Muscle layer of duodenum (tissue), 2 donors: ENCODE measurements around the gene SPOCK3.
A peak's percentile ranks its signal among the peaks of the same experiment; 100 is the strongest.
"Not testable (repeated sequence)": the region's sequence is repeated elsewhere in the genome, so short reads cannot be mapped to it uniquely, and the experiment has no call there.

Source experiments
- H3K27ac ChIP-seq: one replicate; pipeline ENCODE4 v1.7.0; 2013; ENCODE audit warnings: mild to moderate bottlenecking, low read length
- H3K27me3 ChIP-seq: one replicate; pipeline ENCODE4 v1.7.0; 2013; ENCODE audit warnings: low read depth, mild to moderate bottlenecking, control low read depth, low read length
- H3K36me3 ChIP-seq, 2 donors: one replicate each; pipeline ENCODE4 v1.7.0; 2013; ENCODE audit warnings: low read length in 2 of 2, control low read depth in 1 of 2, mild to moderate bottlenecking in 1 of 2; ENCODE audit not compliant: insufficient read depth in 2 of 2, control insufficient read depth in 1 of 2
- H3K4me1 ChIP-seq, 2 donors: one replicate each; pipeline ENCODE4 v1.7.0; 2013; ENCODE audit warnings: low read length in 2 of 2, mild to moderate bottlenecking in 2 of 2, control low read depth in 1 of 2, moderate library complexity in 1 of 2; ENCODE audit not compliant: insufficient read depth in 2 of 2, control insufficient read depth in 1 of 2
- H3K4me3 ChIP-seq, 2 donors: one replicate each; pipeline ENCODE4 v1.7.0; 2013; ENCODE audit warnings: low read length in 2 of 2, low read depth in 1 of 2, mild to moderate bottlenecking in 1 of 2
- H3K9me3 ChIP-seq, 2 donors: one replicate each; pipeline ENCODE4 v1.7.0; 2013; ENCODE audit warnings: low read length in 2 of 2, control low read depth in 1 of 2, mild to moderate bottlenecking in 1 of 2; ENCODE audit not compliant: control insufficient read depth in 1 of 2
- donor health status: healthy.

SPOCK3 gene

DNA sequence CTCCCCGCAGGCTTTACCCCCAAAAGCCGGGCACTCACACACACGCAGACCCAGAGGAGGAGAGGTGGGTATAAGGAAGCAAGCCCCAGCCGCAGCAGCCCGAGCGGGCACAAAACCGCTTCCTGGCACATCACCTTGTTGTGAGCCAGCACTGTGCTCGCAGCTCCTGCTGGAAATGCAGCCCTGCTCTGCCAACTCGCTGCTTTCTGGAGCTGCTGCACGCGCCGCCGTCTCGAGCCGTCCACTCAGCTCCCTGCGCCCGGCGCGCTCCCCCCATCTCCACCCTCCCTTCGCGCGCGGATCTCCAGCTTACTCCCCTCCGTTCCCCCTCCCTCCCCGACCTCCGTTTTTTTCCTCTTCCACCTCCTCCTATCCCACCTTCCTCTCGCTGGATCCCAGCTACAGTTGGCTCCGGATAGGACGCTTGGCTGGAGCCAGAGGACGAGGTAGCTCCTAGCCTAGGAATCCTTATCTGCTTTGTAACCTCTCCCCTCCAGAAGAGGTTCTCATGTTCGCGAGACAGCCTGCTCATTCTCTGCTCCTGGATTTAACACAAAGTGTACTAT is at the start of gene SPOCK3:
Gene SPOCK3 (minus strand): TSS at position 179 of the 566 bp plus-strand sequence.
- no peak within 1 kb of the TSS for H3K27ac ChIP-seq
- no peaks in the 10 kb centered on the region for H3K36me3 ChIP-seq
- peaks cover 0 to 14% of the 10 kb centered on the region in 2 donors for H3K4me1 ChIP-seq
- H3K27me3 ChIP-seq = peaks cover 5% of the 10 kb centered on the region
- no peaks in the 10 kb centered on the region for H3K9me3 ChIP-seq
- H3K4me3 ChIP-seq = peak within 1 kb of the TSS; percentile 42 to 70

DNA sequence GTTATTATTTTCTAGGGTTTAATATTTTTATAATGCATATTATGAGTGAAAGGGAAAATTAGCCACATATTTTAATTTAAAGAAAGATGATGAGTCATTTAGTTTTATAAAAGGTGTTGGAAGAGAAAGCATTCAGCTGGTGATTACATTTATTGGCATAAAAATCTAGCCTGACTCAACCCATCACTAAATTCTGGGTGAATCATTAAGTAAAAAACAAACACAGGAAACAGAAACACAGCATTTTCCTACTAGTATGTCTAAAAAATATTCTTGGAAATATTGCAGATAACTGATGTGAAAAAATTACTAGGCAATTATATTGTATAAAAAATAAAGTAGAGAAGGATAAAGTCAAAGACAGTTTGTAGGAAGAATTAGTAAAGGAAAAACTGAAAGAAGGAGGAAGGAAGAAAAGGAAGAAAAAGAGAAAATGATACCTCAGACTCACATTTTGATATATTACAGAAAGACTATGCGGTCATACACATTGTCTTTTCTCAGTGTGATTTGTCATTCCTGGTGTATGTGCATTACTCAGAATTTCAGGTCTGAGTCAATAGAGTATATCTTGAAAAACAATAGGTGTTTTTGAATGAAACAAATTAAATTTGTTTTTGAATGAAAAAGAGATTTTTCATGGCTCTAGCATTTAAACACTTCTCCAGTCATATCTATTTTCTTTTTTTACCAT is 48.0 kb upstream of the SPOCK3 start:
- peaks cover 0 to 3% of the 10 kb centered on the region in 2 donors for H3K9me3 ChIP-seq
- no peaks in the 10 kb centered on the region for H3K36me3 ChIP-seq
- H3K27me3 ChIP-seq = no peaks in the 10 kb centered on the region
- H3K4me1 ChIP-seq = no peaks in the 10 kb centered on the region
- no peak overlapping the region for H3K27ac ChIP-seq
- H3K4me3 ChIP-seq = no peak overlapping the region

DNA sequence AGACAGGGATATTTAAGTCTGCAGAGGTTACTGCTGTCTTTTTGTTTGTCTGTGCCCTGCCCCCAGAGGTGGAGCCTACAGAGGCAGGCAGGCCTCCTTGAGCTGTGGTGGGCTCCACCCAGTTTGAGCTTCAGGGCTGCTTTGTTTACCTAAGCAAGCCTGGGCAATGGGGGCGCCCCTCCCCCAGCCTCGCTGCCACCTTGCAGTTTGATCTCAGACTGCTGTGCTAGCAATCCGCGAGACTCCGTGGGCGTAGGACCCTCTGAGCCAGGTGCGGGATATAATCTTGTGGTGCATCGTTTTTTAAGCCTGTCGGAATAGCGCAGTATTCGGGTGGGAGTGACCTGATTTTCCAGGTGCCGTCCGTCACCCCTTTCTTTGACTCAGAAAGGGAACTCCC is 47.3 kb upstream of the SPOCK3 start:
- not testable (repeated sequence) for H3K4me3 ChIP-seq, H3K27me3 ChIP-seq, H3K4me1 ChIP-seq, H3K27ac ChIP-seq, H3K36me3 ChIP-seq, H3K9me3 ChIP-seq

DNA sequence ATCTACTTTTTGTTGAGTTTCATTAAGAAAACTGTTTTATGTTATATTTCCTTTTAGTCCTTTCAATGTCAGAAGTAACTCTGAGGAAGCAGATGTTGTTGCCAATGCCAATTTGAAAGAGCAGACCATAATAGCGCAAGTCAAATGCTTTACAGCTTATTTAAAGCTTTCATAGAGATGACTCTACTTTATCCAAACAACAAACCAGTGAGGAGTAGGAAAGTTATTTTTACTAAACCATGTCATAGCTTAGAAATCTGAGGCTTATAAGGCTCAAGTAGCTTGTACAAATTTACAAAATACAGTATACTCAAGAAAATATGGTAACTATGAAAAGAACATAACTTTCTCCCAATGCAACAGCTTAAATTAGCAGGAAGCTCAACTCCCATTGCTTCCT is 40.1 kb upstream of the SPOCK3 start:
- Histone ChIP-seq H3K36me3 (no peaks in the 10 kb centered on the region), H3K4me1 (no peaks in the 10 kb centered on the region), H3K9me3 (no peaks in the 10 kb centered on the region), H3K4me3 (no peak overlapping the region), H3K27ac (no peak overlapping the region), H3K27me3 (no peaks in the 10 kb centered on the region)

DNA sequence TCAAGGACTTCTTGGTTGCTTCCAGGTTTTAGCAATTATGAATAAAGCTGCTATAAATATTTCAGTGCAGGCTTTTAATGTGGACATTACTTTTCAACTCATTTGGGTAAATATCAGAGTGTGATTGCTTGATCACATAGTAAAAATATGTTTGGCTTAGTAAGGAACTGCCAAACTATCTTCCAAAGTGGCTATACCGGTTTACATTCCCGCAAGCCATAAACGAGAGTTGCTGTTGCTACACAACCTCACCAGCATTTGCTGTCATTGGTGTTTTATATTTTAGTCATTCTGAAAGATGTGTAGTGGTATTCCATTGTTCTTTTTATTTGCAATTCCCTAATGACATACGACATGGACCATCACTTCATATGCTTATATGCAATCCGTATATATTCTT is 30.9 kb upstream of the SPOCK3 start:
- no peaks in the 10 kb centered on the region for H3K4me1 ChIP-seq
- no peaks in the 10 kb centered on the region for H3K36me3 ChIP-seq
- H3K27me3 ChIP-seq = no peaks in the 10 kb centered on the region
- no peaks in the 10 kb centered on the region for H3K9me3 ChIP-seq
- H3K27ac ChIP-seq = no peak overlapping the region
- H3K4me3 ChIP-seq = no peak overlapping the region

DNA sequence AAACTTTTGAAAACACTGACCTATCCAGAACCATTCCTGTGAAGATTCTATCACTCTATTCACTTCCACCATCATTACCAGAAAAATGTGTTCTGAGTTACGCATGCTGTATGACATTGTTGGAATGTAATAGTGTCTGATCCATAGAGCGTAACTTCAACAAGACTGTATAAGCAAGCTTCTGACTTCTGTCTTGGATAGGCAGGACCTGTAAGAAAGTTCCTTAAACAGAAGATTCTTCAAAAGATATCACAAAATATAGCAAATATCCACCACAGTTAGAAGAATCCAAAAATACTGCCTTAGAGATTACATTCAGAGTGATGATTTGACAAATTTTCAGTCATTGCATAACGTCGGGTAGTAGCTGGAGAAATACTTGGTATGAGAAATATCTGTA is 14.0 kb upstream of the SPOCK3 start:
- Histone ChIP-seq H3K36me3 (no peaks in the 10 kb centered on the region), H3K9me3 (peaks cover 0 to 2% of the 10 kb centered on the region in 2 donors), H3K27me3 (no peaks in the 10 kb centered on the region), H3K4me1 (no peaks in the 10 kb centered on the region), H3K27ac (no peak overlapping the region), H3K4me3 (no peak overlapping the region)

DNA sequence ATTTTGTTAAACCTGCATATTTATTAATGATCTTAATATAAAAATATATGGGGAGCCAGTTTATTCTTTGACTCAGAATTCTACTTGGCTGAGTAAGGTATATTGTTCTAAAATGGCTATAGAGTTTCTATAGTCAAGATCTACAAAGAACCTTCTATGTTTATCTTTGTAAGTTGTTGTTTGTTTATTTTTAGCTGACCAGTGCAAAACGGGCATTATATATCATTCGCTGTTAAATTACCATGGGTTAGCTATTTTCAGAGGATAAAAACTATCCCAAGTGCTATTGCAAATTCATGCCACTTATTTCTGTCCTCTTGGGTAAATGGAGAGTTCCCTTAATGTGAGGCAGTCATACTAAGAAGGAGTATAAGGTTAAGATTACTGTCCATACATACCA is 5.3 kb upstream of the SPOCK3 start:
- H3K9me3 ChIP-seq = peaks cover 0 to 4% of the 10 kb centered on the region in 2 donors

DNA sequence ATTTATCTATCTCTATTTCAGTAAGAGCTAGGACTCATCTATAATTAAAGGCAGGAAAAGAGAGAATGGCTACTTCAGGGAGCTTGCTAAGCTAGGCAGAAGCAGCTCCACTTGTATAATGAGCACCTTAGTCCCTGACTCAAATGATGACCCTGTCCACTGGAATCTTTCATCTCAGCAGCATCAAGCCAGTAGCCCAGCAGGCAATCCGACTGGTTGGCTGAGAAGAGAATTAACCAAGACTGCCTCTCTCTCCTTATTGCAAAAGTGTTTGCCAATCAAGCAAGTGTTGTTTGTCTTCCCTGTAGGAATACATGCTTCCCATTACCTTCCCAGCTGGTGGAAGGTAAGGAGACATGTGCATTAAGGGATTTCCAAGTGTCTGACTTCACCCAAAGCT is 3.9 kb upstream of the SPOCK3 start:
- Histone ChIP-seq H3K36me3 (no peaks in the 10 kb centered on the region), H3K9me3 (peaks cover 0 to 3% of the 10 kb centered on the region in 2 donors), H3K27me3 (peaks cover 4% of the 10 kb centered on the region), H3K4me1 (peaks cover 0 to 14% of the 10 kb centered on the region in 2 donors), H3K4me3 (no peak overlapping the region), H3K27ac (no peak overlapping the region)

More for the DNA sequence above, 5.3 kb upstream of the SPOCK3 start:
- H3K36me3 ChIP-seq = no peaks in the 10 kb centered on the region
- H3K27ac ChIP-seq = no peak overlapping the region
- H3K4me3 ChIP-seq = no peak overlapping the region
- peaks cover 0 to 3% of the 10 kb centered on the region in 2 donors for H3K4me1 ChIP-seq
- H3K27me3 ChIP-seq = no peaks in the 10 kb centered on the region

DNA sequence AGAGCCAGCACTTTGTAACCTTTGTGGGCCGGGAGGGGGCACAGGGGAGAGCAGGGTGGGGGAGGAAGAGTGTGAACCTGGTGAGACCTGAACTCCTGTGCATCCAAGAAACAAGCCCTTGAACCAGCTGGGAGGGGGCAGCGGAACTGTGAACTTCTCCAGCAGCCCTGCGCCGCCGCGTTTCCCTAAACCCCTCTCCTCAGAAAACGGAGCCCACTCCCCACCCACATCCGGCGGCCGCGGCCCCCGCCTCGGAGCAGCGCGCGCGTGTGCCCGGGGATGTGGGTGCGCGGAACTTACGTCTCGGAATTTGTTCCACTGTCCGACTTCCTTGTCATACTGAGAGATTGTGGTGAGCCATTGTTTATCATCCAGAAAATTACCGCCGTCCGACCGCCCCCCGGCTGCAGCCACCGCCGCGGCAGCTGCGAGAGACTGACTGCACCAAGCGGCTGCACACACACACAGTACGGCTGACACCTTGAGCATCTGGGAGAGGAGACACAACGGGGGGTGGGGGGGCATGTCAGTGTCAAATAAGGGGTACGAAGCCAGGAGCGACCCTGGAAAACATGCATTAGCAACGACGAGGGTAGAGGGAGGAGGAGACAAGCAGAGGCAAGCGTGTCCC is 494 bp downstream of the SPOCK3 start:
- peaks cover 0 to 14% of the 10 kb centered on the region in 2 donors for H3K4me1 ChIP-seq
- H3K27me3 ChIP-seq = peaks cover 5% of the 10 kb centered on the region
- H3K4me3 ChIP-seq = peak overlapping the region; percentile 42 to 70
- H3K36me3 ChIP-seq = no peaks in the 10 kb centered on the region
- no peaks in the 10 kb centered on the region for H3K9me3 ChIP-seq
- H3K27ac ChIP-seq = no peak overlapping the region

DNA sequence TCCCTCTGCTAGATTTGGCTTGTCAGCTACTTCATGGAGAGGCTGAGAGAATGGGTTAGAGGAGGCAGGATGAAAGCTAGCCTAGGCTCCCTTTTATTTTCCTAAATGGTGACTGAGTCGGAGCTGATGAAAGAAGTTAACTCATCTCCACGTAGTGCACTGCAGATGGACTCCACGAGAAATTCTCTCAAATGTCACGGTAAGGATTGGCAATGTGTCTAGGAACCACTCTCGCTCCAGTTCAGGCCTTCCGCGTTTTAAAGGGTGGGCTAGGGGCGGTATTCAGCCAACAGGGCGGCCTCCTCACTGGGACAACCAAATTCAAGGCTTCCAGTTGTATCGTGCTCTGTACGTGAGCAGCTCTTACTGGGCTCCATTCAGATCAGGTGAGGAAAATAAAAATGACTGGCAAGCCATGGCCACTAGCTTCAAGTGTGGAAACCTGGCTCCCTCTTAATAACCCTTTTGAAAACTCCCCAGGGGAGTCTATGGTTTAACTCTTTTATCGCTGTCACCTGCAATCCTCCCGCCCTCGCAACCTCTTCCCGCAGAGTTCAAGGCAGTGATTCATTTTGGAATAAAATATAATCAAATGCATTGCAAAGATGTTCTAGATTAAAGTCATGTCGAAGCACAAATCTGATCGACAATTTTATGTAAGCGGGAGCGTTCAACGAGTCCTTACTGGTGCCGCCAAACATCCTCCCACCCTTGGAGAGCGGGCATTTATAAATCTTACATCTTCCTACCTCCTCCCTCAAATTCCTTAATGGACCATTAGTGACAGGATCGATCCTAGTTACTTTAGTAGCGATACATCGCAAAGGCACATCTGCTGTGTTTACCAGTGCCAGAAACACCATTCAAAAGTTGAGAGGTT is 1.2 kb downstream of the SPOCK3 start:
- no peaks in the 10 kb centered on the region for H3K36me3 ChIP-seq
- H3K9me3 ChIP-seq = no peaks in the 10 kb centered on the region
- H3K27me3 ChIP-seq = peaks cover 5% of the 10 kb centered on the region
- peaks cover 0 to 14% of the 10 kb centered on the region in 2 donors for H3K4me1 ChIP-seq
- H3K27ac ChIP-seq = no peak overlapping the region
- H3K4me3 ChIP-seq = peak overlapping the region in 1 of 2 donors; percentile 70

DNA sequence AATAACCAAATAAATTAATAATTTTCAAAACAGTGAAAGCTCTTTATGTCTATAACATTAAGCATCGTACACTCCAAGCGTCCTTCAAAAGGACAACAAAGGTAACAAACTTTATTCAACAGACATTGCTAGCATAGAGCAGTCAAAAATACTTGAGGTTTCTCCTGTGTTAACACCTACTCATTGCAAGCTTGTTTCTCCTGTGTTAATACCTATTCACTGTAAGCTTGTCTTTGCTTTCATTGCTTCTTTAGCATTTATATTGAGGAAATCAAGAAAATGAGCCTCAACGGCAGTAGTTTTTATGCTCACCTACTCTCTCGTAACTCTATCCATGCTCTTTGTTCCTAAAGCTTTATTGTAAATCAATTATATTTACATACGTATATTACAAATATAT is 3.5 kb downstream of the SPOCK3 start:
- Histone ChIP-seq H3K9me3 (no peaks in the 10 kb centered on the region), H3K36me3 (no peaks in the 10 kb centered on the region), H3K27me3 (peaks cover 5% of the 10 kb centered on the region), H3K27ac (no peak overlapping the region), H3K4me1 (peaks cover 0 to 14% of the 10 kb centered on the region in 2 donors), H3K4me3 (no peak overlapping the region)
